Measurements from ENCODE around the gene OR10G3. TPM values are rescaled to one million over a fixed set of nuclear protein-coding genes. Genes with fewer than 3 reads are reported as not detected.

Gene OR10G3
- total RNA-seq, 1 donor from 2014 or later: not detected

DNA sequence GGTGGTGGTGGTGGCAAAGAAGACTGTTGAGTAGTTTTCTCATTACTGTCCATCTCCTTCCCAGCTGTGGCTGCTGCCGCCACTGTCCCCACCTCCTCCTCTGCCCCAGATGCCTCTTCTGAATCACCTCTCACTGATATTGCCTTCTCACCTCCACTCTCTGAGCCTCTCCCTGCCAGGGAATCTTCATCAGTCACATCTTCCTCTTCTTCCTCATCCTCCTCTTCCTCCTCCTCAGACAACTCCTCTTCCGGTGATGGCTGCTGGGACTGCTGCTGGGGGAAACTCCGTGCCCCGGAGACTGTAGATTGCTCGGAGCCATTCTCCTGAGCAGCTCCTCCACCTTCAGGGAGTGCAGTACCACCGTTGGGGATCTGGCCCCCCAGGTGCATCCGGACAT lies 56.7 kb downstream of the OR10G3 start:
- no peaks in the 10 kb centered on the region for H3K36me3 ChIP-seq
- TF ChIP-seq, protein P1, sequence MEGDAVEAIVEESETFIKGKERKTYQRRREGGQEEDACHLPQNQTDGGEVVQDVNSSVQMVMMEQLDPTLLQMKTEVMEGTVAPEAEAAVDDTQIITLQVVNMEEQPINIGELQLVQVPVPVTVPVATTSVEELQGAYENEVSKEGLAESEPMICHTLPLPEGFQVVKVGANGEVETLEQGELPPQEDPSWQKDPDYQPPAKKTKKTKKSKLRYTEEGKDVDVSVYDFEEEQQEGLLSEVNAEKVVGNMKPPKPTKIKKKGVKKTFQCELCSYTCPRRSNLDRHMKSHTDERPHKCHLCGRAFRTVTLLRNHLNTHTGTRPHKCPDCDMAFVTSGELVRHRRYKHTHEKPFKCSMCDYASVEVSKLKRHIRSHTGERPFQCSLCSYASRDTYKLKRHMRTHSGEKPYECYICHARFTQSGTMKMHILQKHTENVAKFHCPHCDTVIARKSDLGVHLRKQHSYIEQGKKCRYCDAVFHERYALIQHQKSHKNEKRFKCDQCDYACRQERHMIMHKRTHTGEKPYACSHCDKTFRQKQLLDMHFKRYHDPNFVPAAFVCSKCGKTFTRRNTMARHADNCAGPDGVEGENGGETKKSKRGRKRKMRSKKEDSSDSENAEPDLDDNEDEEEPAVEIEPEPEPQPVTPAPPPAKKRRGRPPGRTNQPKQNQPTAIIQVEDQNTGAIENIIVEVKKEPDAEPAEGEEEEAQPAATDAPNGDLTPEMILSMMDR (IDR thresholded peaks at IDR 0.05): no peak
- no peak overlapping the region for H3K4me3 ChIP-seq
- intact Hi-C loops (cut with DNase I): no loop called here
- no peak overlapping the region for H3K27ac ChIP-seq
- H3K27me3 ChIP-seq (ENCODE audit: low read depth): no peaks in the 10 kb centered on the region
- peaks cover 22% of the 10 kb centered on the region for H3K4me1 ChIP-seq
- ATAC-seq (no peak), DNase-seq (no peak)
- H3K9me3 ChIP-seq: no peaks in the 10 kb centered on the region

- H3K4me3 ChIP-seq: no peak overlapping the region
- no peaks in the 10 kb centered on the region for H3K9me3 ChIP-seq
- intact Hi-C loops (cut with DNase I): no loop called here
- ATAC-seq (peak in 1 of 2 donors; percentile 61), DNase-seq (no peak)
- H3K36me3 ChIP-seq: no peaks in the 10 kb centered on the region
- H3K4me1 ChIP-seq: peaks cover 10% of the 10 kb centered on the region
- TF ChIP-seq, protein P1 (IDR thresholded peaks at IDR 0.05): no peak
- H3K27me3 ChIP-seq (ENCODE audit: low read depth): no peaks in the 10 kb centered on the region
- no peak overlapping the region for H3K27ac ChIP-seq
These were observed 58.4 kb downstream of the OR10G3 start for GRCh38 chr14:21521501-21521900.

DNA sequence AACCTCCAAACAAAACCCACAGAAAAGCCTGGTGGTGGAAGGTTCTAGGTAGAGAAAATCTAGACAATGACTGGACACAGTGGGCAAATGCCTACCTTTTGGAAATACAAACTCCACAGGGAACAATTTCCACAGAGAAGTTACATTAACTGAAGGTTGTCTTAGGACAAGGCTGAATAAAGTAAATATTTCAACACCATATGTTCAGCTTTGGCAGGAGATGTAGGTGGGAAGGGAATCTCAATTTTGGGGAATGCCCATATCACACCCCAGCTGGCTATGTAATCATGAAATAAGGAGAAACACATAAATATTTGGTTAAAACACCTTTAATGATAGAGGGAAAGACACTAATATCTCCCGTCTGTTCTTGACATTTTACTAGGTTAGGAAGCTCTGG lies 59.1 kb downstream of the OR10G3 start:
- Histone ChIP-seq H3K27ac (no peak overlapping the region), H3K4me1 (peaks cover 9% of the 10 kb centered on the region), H3K36me3 (no peaks in the 10 kb centered on the region), H3K4me3 (no peak overlapping the region), H3K27me3 (ENCODE audit: low read depth) (no peaks in the 10 kb centered on the region), H3K9me3 (no peaks in the 10 kb centered on the region)
- ATAC-seq (no peak), DNase-seq (no peak)
- TF ChIP-seq, protein P1 (IDR thresholded peaks at IDR 0.05): no peak
- intact Hi-C loops (cut with DNase I): no loop called here

DNA sequence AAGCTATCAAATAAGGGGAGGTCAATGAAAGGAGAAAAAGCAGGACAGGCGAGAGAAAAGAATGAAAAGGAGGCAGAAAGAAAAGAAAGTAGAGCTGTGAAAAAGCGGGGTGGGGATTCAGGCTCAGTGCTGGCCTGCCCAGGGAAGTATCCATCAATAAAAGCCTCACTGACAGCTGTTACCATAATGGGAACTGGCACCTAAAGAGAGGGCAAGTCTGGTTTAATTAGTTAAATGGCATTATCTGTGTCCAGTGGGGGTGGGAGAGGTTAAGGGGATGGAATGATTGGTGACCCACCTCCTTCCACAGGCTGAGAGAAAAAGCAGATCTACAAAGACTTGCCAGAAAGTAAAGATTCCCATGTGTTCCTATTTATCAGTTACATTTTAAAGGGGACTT lies 61.2 kb downstream of the OR10G3 start:
- TF ChIP-seq, protein P1 (IDR thresholded peaks at IDR 0.05): no peak
- ATAC-seq (no peak), DNase-seq (no peak)
- Histone ChIP-seq H3K9me3 (no peaks in the 10 kb centered on the region), H3K27me3 (ENCODE audit: low read depth) (no peaks in the 10 kb centered on the region), H3K4me3 (no peak overlapping the region), H3K4me1 (peaks cover 4% of the 10 kb centered on the region), H3K27ac (no peak overlapping the region), H3K36me3 (no peaks in the 10 kb centered on the region)
- intact Hi-C loops (cut with DNase I): no loop called here

Other genes with a start within 250 kb of the OR10G3 start
- gene SUPT16H, start 196.1 kb downstream of the OR10G3 start, total RNA-seq: 49.9 TPM
- gene CHD8, start 124.0 kb downstream of the OR10G3 start, total RNA-seq: 74.6 TPM
- 30.7 TPM for gene RAB2B, start 103.1 kb downstream of the OR10G3 start, total RNA-seq
- 72.2 TPM for gene TOX4, start 102.9 kb downstream of the OR10G3 start, total RNA-seq
- 47.8 TPM for gene METTL3, start 68.7 kb downstream of the OR10G3 start, total RNA-seq
- gene SALL2, start 53.7 kb downstream of the OR10G3 start, total RNA-seq: 7.1 TPM
- gene OR10G2, start 54.9 kb upstream of the OR10G3 start, total RNA-seq: not detected
- gene OR4E2, start 73.8 kb upstream of the OR10G3 start, total RNA-seq: not detected
- gene OR4E1, start 93.7 kb upstream of the OR10G3 start, total RNA-seq: not detected